IPS-15b (cell line): ENCODE measurements around the gene KLF11.
"Not testable (repeated sequence)": the region's sequence is repeated elsewhere in the genome, so short reads cannot be mapped to it uniquely, and the experiment has no call there.

ENCODE experiments used
- H3K27me3 ChIP-seq: one replicate; pipeline ENCODE4 v1.6.1; 2013; ENCODE audit warnings: low read length; ENCODE audit not compliant: control insufficient read depth, insufficient read depth
- H3K36me3 ChIP-seq: one replicate; pipeline ENCODE4 v1.6.1; 2013; ENCODE audit warnings: low read length; ENCODE audit not compliant: control insufficient read depth, insufficient read depth
- H3K4me1 ChIP-seq: one replicate; pipeline ENCODE4 v1.6.1; 2013; ENCODE audit warnings: mild to moderate bottlenecking, low read length; ENCODE audit not compliant: control insufficient read depth, insufficient read depth
- H3K4me3 ChIP-seq: one replicate; pipeline ENCODE4 v1.5.1; 2013; ENCODE audit warnings: low read depth, low read length
- H3K9ac ChIP-seq: one replicate; pipeline ENCODE4 v1.6.1; 2013; ENCODE audit warnings: low read depth, mild to moderate bottlenecking, low read length
- H3K9me3 ChIP-seq: one replicate; pipeline ENCODE4 v1.6.1; 2013; ENCODE audit warnings: mild to moderate bottlenecking, low read length; ENCODE audit not compliant: control insufficient read depth, insufficient read depth

Gene KLF11

DNA sequence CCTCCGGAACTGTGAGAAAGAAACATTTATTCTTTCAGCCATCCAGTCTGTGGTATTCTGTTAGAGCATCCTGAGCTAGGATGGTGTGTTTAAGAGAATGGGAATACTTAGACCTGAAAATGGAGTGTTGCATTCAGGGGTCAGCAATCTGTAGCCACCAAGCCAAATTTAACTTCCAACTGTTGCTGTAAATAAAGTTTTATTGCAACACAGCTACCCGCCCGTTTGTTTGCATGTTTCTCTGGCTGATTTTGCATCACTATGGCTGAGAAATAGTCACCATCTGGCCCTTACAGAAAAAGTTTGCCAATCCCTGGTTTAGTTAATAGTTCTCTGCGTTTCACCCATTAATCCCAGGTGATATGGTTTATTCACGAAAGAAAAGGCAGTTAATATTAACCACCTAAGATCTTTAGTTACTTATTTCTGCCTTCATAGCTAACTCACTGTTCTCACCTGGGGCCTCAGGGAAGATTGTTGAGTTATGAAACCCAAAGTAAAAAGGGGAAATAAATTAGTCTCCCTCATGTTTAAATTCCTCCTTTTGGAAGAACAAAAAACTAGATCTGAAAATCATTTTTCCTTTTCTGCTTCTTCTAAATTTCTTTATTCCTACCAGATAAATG, 46.3 kb downstream of the KLF11 start:
- Histone ChIP-seq H3K4me3 (no peak overlapping the region), H3K27me3 (no peaks in the 10 kb centered on the region), H3K36me3 (no peaks in the 10 kb centered on the region), H3K9me3 (no peaks in the 10 kb centered on the region), H3K4me1 (no peaks in the 10 kb centered on the region), H3K9ac (no peak overlapping the region)

DNA sequence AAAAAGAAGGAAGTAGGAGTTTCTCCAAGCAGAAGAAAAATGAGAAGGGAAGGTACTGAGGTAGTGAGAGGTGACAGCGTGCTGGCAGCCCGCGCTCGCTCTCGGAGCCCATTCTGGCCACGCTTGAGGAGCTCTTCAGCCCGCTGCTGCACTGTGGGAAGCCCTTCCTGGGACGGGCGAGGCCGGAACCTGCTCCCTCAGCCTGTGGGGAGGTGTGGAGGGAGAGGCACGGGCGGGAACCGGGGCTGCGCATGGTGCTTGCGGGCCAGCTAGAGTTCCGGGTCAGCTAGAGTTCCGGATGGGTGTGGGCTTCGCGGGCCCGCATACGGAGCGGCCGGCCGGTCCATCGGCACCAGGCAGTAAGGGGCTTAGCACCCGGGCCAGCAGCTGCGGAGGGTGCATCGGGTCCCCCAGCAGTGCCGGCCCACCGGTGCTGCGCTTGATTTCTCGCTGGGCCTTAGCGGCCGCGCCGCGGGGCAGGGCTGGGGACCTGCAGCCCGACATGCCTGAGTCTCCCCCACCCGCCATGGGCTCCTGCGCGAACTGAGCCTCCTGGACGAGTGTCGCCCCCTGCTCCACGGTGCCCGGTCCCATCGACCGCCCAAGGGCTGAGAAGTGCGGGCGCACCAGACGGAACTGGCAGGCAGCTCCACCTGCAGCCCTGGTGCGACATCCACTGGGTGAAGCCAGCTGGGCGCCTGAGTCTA, 48.0 kb downstream of the KLF11 start:
- Histone ChIP-seq H3K4me3 (peak overlapping the region; percentile 18), H3K4me1 (no peaks in the 10 kb centered on the region), H3K9ac (no peak overlapping the region)

DNA sequence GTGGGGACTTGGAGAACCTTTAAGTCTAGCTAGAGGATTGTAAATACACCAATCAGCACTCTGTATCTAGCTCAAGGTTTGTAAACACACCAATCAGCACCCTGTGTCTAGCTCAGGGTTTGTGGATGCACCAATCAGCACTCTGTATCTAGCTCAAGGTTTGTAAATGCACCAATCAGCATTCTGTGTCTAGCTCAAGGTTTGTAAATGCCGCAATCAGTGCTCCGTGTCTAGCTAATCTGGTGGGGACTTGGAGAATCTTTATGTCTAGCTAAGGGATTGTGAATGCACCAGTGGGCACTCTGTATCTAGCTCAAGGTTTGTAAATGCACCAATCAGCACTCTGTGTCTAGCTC, 48.5 kb downstream of the KLF11 start:
- H3K9me3 ChIP-seq, H3K4me1 ChIP-seq, H3K9ac ChIP-seq, H3K27me3 ChIP-seq, H3K36me3 ChIP-seq, H3K4me3 ChIP-seq: not testable (repeated sequence)

More for the DNA sequence above, 48.0 kb downstream of the KLF11 start:
- no peaks in the 10 kb centered on the region for H3K27me3 ChIP-seq
- H3K9me3 ChIP-seq = no peaks in the 10 kb centered on the region
- no peaks in the 10 kb centered on the region for H3K36me3 ChIP-seq

DNA sequence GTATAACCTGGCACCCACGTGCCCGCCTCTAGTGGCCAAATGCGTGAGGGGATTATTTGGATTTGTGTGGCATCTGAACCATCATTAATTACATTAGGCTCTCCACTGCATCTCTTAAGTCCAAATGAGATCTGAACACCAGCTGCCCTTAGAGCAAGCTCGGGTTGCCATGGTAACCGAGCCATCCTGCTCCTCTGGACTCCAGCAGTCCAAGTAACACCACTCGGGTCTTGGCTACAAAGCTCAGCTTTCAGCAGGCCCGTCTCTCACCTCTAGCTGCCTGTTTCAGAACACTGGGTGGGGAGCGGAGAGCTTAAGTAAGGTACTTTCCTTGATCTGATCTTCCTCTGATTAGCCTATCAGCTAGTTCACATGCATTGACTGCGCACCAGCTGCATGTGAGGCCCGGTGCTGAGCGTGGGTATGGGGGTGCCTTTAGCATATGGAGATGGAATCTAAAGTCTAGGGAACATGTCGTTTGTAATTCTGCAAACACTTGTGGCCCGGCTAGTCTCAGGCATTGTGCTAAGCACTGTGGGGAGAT, 51.0 kb downstream of the KLF11 start:
- H3K4me1 ChIP-seq = no peaks in the 10 kb centered on the region
- H3K9me3 ChIP-seq = no peaks in the 10 kb centered on the region
- no peak overlapping the region for H3K9ac ChIP-seq
- H3K36me3 ChIP-seq = no peaks in the 10 kb centered on the region
- no peak overlapping the region for H3K4me3 ChIP-seq
- H3K27me3 ChIP-seq = no peaks in the 10 kb centered on the region

DNA sequence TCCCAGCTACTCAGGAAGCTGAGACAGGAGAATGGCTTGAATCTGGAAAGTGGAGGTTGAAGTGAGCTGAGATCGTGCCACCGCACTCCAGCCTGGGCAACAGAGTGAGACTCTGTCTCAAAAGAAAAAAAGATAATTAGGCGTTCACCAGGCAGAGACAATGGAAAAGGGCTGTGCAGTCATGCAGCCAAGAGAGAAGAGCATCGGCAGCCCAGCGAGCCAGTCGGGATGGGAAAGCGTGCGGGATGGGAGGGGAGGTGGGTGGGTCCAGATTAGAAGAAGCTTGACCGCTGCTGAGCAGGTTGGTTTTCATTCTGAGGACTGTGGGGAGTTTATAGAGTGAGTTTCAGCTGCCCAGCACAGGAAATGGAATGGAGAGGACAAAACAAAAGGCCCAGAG, 51.8 kb downstream of the KLF11 start:
- Histone ChIP-seq H3K4me1 (no peaks in the 10 kb centered on the region), H3K4me3 (no peak overlapping the region), H3K9ac (no peak overlapping the region), H3K36me3 (no peaks in the 10 kb centered on the region), H3K27me3 (no peaks in the 10 kb centered on the region), H3K9me3 (no peaks in the 10 kb centered on the region)

DNA sequence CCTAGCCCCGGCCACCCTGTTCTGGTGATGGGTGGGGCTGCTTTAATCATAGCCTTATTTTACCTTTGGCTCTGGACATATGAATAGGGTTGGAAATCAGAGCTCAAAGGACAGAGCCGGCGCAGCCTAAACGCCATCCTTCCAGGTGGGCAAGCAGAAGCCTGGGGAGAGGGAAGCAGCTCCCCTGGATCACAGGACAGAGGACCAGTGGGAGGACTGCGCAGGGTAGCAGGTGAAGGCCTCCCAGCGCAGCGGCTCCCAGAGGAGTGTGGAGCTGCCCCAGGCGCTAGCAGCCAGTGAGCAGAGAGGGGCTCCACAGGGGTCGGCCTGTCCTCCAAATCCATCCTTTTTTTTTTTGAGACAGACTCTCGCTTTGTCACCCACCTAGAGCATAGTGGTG, 53.3 kb downstream of the KLF11 start:
- no peak overlapping the region for H3K9ac ChIP-seq

DNA sequence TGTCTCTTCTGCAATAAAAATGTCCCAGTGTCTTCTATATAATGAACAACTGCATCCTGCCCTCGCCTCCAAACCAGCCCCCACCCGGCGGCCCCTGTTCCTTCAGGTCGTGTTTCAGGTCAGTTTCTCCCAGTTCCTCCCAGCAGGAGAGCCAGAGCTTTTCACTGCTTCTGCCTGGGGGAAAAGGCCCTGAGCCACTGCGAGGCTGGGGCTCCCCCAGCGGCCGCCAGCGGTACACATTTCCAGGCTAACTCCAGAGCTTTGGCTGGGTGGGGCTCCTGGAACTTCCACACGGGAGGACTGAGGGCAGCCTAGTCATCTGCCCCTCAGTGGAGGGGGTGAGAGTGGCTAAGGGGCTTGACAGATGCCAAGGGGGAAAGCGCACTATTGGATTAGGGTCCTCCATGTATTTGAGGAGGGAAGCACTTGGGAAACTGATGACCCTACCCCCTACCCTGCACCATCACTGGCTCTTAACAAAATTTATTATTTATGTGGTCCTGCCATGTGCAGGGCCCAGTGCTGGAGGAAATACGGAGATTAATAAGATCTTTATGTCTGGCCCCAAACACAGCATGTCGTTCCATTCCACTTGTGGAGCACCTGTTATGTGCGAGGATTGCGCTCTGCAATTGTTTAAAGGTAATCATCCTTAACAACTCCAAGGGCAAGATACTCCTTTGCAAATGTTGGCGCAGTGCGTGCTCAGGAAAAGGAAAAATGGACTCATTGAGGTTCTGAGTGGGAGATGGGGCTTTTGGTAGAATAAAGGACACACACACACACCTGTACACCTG, 54.2 kb downstream of the KLF11 start:
- Histone ChIP-seq H3K9ac (no peak overlapping the region), H3K36me3 (no peaks in the 10 kb centered on the region), H3K4me3 (no peak overlapping the region), H3K9me3 (no peaks in the 10 kb centered on the region), H3K27me3 (no peaks in the 10 kb centered on the region), H3K4me1 (no peaks in the 10 kb centered on the region)

More for the DNA sequence above, 53.3 kb downstream of the KLF11 start:
- Histone ChIP-seq H3K4me3 (no peak overlapping the region), H3K36me3 (no peaks in the 10 kb centered on the region), H3K9me3 (no peaks in the 10 kb centered on the region), H3K27me3 (no peaks in the 10 kb centered on the region), H3K4me1 (no peaks in the 10 kb centered on the region)

DNA sequence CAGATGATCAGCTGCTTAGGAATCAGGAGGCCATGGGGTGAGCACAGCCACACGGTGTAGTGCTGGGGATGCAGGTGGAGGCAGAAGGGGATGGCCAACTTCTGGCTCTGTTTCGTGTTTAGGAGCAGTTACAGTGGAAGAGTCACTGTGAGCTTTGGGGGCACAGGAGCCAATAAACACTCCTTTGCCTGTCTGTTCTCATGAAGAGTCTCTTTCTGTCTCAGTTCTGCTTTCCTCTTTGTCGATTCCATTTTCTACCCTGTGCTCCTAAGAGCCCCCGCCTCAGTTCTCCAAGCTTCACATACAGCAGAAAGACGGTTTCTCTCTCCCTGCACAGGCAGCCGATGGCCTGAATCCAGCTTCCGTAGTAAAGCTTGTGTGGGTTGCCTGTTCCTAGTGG, 58.1 kb downstream of the KLF11 start:
- Histone ChIP-seq H3K36me3 (no peaks in the 10 kb centered on the region), H3K9ac (peak overlapping the region; percentile 9), H3K4me1 (no peaks in the 10 kb centered on the region), H3K27me3 (no peaks in the 10 kb centered on the region), H3K9me3 (no peaks in the 10 kb centered on the region), H3K4me3 (no peak overlapping the region)

DNA sequence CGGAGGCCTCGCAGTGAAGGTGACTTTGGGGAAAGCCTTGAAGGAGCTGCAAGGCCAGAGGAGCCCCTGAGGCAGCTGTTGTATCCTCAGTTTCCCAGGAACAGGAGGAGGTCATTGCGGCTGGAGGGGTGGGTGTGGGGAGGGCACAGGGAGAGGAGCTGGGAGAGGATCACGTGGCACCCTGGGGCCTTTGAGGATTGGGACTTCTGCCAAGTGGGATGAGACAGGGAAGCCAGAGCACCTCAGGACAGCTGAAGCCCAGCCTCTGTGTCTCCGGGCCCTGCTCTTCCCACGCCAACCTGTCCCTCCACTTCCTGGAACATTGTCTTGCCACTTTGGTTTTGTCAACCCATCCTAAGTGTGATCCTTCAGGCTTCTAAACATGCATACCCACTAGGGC, 59.8 kb downstream of the KLF11 start:
- Histone ChIP-seq H3K4me1 (no peaks in the 10 kb centered on the region), H3K27me3 (no peaks in the 10 kb centered on the region), H3K4me3 (no peak overlapping the region), H3K9ac (no peak overlapping the region), H3K9me3 (no peaks in the 10 kb centered on the region), H3K36me3 (no peaks in the 10 kb centered on the region)
